ENCODE results near the gene NPHP1. TPM values are rescaled to one million over a fixed set of nuclear protein-coding genes. Genes with fewer than 3 reads are reported as not detected.

Gene NPHP1
- total RNA-seq, 1 experiment from 2014 or later = 2.5 TPM

- ChIA-PET CTCF (no interaction called here), POLR2A (no interaction called here)
- H3K4me3 Mint-ChIP-seq = no peak overlapping the region
- TF ChIP-seq PRRX2 (CRISPR knock-in tag; IDR thresholded peaks at IDR 0.05) (no peak), ZNF423 (CRISPR knock-in tag; IDR thresholded peaks at IDR 0.05) (peak; percentile 86)
- peaks cover 18% of the 10 kb centered on the region for H3K27me3 Mint-ChIP-seq (ENCODE audit: low read depth)
- ATAC-seq (no peak), DNase-seq (ENCODE audit: low spot score) (no peak)
- peaks cover 12% of the 10 kb centered on the region for H3K4me1 Mint-ChIP-seq
- H3K9me3 Mint-ChIP-seq = peaks cover 37% of the 10 kb centered on the region
- peaks cover 25% of the 10 kb centered on the region for H3K36me3 Mint-ChIP-seq
- H3K27ac Mint-ChIP-seq = no peak overlapping the region
These were observed 17.1 kb upstream of the NPHP1 start for GRCh38 chr2:110221938-110222337.

GRCh38 chr2:110220190-110220564 lies 15.4 kb upstream of the NPHP1 start:
- no peak for TF ChIP-seq ZNF423 (CRISPR knock-in tag; IDR thresholded peaks at IDR 0.05)
- TF ChIP-seq MAX (CRISPR knock-in tag; IDR thresholded peaks at IDR 0.05) = no peak
- TF ChIP-seq NFATC4 (CRISPR knock-in tag; IDR thresholded peaks at IDR 0.05) = no peak
- TF ChIP-seq MLX (CRISPR knock-in tag; IDR thresholded peaks at IDR 0.05) = no peak
- no peak for TF ChIP-seq USF1 (CRISPR knock-in tag; IDR thresholded peaks at IDR 0.05)
- TF ChIP-seq ZNF219 (CRISPR knock-in tag; IDR thresholded peaks at IDR 0.05; ENCODE audit: borderline replicate concordance) = no peak
- TF ChIP-seq ZNF512 (CRISPR knock-in tag; IDR thresholded peaks at IDR 0.05; ENCODE audit: borderline replicate concordance) = no peak
- H3K27me3 Mint-ChIP-seq (ENCODE audit: low read depth) = peaks cover 36% of the 10 kb centered on the region
- H3K4me3 Mint-ChIP-seq = no peak overlapping the region
- peaks cover 35% of the 10 kb centered on the region for H3K36me3 Mint-ChIP-seq
- ChIA-PET CTCF (no interaction called here), POLR2A (no interaction called here)
- DNase-seq (ENCODE audit: low spot score) (no peak), ATAC-seq (no peak)
- H3K4me1 Mint-ChIP-seq = peaks cover 12% of the 10 kb centered on the region
- no peak overlapping the region for H3K27ac Mint-ChIP-seq
- peaks cover 55% of the 10 kb centered on the region for H3K9me3 Mint-ChIP-seq

GRCh38 chr2:110219496-110220189 lies 14.8 kb upstream of the NPHP1 start:
- Mint-ChIP-seq H3K27me3 (ENCODE audit: low read depth) (peaks cover 40% of the 10 kb centered on the region), H3K36me3 (peaks cover 35% of the 10 kb centered on the region), H3K4me1 (peaks cover 12% of the 10 kb centered on the region), H3K27ac (no peak overlapping the region), H3K4me3 (no peak overlapping the region), H3K9me3 (peaks cover 60% of the 10 kb centered on the region)
- ATAC-seq (no peak), DNase-seq (ENCODE audit: low spot score) (no peak)
- ChIA-PET POLR2A (no interaction called here), CTCF (no interaction called here)
- TF ChIP-seq PRRX2 (CRISPR knock-in tag; IDR thresholded peaks at IDR 0.05) (no peak), ELF4 (CRISPR knock-in tag; IDR thresholded peaks at IDR 0.05; ENCODE audit: low read depth) (no peak), ZNF121 (CRISPR knock-in tag; IDR thresholded peaks at IDR 0.05) (no peak), STAT6 (CRISPR knock-in tag; conservative IDR thresholded peaks at IDR 0.05; ENCODE audit: low read depth) (no peak), ZMAT4 (CRISPR knock-in tag; IDR thresholded peaks at IDR 0.05) (no peak), ATF3 (CRISPR knock-in tag; conservative IDR thresholded peaks at IDR 0.05) (no peak), TCF7 (CRISPR knock-in tag; IDR thresholded peaks at IDR 0.05; ENCODE audit: low read depth) (no peak), ATF6 (CRISPR knock-in tag; IDR thresholded peaks at IDR 0.05) (no peak), ZNF138 (CRISPR knock-in tag; conservative IDR thresholded peaks at IDR 0.05) (no peak), AFF4 (CRISPR knock-in tag; IDR thresholded peaks at IDR 0.05; ENCODE audit: borderline replicate concordance) (no peak)
